IMR-90 (cell line): Measurements from ENCODE around the gene PCED1A. TPM values are rescaled to one million over a fixed set of nuclear protein-coding genes. Genes with fewer than 3 reads are reported as not detected.

ENCODE experiments used
- ATAC-seq: fragments of 200-7000 bp; cut with Tn5 transposase; 2 replicates; pipeline ENCODE4 v1.9.1; 2020; ENCODE audit warnings: low read depth, mild to moderate bottlenecking, moderate library complexity
- BruUV-seq: library from RNA; stranded (reverse); fragments of 400-500 nt; replicated peaks from 2 replicates; lab custom pipeline; 2021; lab: Mats Ljungman, UMichigan
- CTCF ChIA-PET: fragments of 300-600 bp; formaldehyde crosslinking; extraction: SDS; loops from one replicate; lab custom pipeline; 2021; ENCODE audit warnings: antibody characterized with exemption; lab: Yijun Ruan, JAX
- POLR2A ChIA-PET: fragments of 300-600 bp; sonication (Branson Sonifier 250); formaldehyde crosslinking; loops from one replicate; lab custom pipeline; 2022; ENCODE audit warnings: antibody characterized with exemption; ENCODE audit not compliant: unreplicated experiment; lab: Charles Lee
- DNase-seq: peaks from one replicate; pipeline ENCODE4 v3.0.0; 2013
- H2AFZ ChIP-seq: replicated peaks from 2 replicates; pipeline ENCODE3; 2013; ENCODE audit warnings: low read length, mild to moderate bottlenecking; ENCODE audit not compliant: poor library complexity
- H2AK5ac ChIP-seq: 2 replicates; pipeline ENCODE4 v1.6.1; 2013; ENCODE audit warnings: low read depth, low read length, inconsistent platforms
- H2AK9ac ChIP-seq: replicated peaks from 2 replicates; pipeline ENCODE3; 2013; ENCODE audit warnings: mild to moderate bottlenecking, low read depth, low read length, moderate library complexity; ENCODE audit not compliant: poor library complexity
- H2BK120ac ChIP-seq: 2 replicates; pipeline ENCODE4 v1.6.1; 2013; ENCODE audit warnings: low read depth, low read length, inconsistent platforms
- H2BK15ac ChIP-seq: 3 replicates; pipeline ENCODE4 v1.6.1; 2013; ENCODE audit warnings: low read depth, low read length, inconsistent platforms
- H2BK20ac ChIP-seq: 2 replicates; pipeline ENCODE4 v1.6.1; 2013; ENCODE audit warnings: low read depth, mild to moderate bottlenecking, inconsistent platforms, low read length, moderate library complexity
- H2BK5ac ChIP-seq: 2 replicates; pipeline ENCODE4 v1.6.1; 2013; ENCODE audit warnings: mild to moderate bottlenecking, low read depth, low read length, inconsistent platforms; ENCODE audit not compliant: poor library complexity, severe bottlenecking
- H3K14ac ChIP-seq: replicated peaks from 2 replicates; pipeline ENCODE4 v1.6.1; 2013; ENCODE audit warnings: low read depth, low read length, inconsistent platforms
- H3K18ac ChIP-seq: 2 replicates; pipeline ENCODE4 v1.6.1; 2013; ENCODE audit warnings: low read depth, low read length, control low read depth
- H3K23ac ChIP-seq: 2 replicates; pipeline ENCODE4 v1.6.1; 2013; ENCODE audit warnings: low read depth, low read length, inconsistent platforms
- H3K27ac ChIP-seq: 2 replicates; pipeline ENCODE4 v1.5.1; 2013; ENCODE audit warnings: mild to moderate bottlenecking, control low read depth, low read length; ENCODE audit not compliant: insufficient read depth
- H3K27me3 ChIP-seq: 2 replicates; pipeline ENCODE4 v1.6.1; 2013; ENCODE audit warnings: low read length; ENCODE audit not compliant: control insufficient read depth, insufficient read depth
- H3K36me3 ChIP-seq: 2 replicates; pipeline ENCODE4 v1.6.1; 2013; ENCODE audit warnings: low read length, mixed read lengths; ENCODE audit not compliant: control insufficient read depth, insufficient read depth
- H3K4ac ChIP-seq: 2 replicates; pipeline ENCODE4 v1.6.1; 2013; ENCODE audit warnings: low read depth, low read length, inconsistent platforms
- H3K4me1 ChIP-seq: 2 replicates; pipeline ENCODE4 v1.6.1; 2013; ENCODE audit warnings: low read length, mixed read lengths; ENCODE audit not compliant: control insufficient read depth, insufficient read depth
- H3K4me2 ChIP-seq: 2 replicates; pipeline ENCODE4 v1.6.1; 2013; ENCODE audit warnings: low read depth, mild to moderate bottlenecking, control low read depth, low read length, moderate library complexity
- H3K4me3 ChIP-seq: 2 replicates; pipeline ENCODE4 v1.5.1; 2013; ENCODE audit warnings: low read depth, mild to moderate bottlenecking, control low read depth, low read length, moderate library complexity; ENCODE audit not compliant: insufficient read depth
- H3K56ac ChIP-seq: 2 replicates; pipeline ENCODE4 v1.6.1; 2013; ENCODE audit warnings: low read length, inconsistent platforms; ENCODE audit not compliant: insufficient read depth; ENCODE audit errors: extremely low read depth
- H3K79me1 ChIP-seq, 2 experiments: 2 replicates each; pipeline ENCODE4 v1.6.1; 2013; ENCODE audit warnings: low read length in 2 of 2, inconsistent platforms in 1 of 2, low read depth in 1 of 2
- H3K9ac ChIP-seq: 2 replicates; pipeline ENCODE4 v1.6.1; 2013; ENCODE audit warnings: low read depth, low read length, control low read depth
- H3K9me1 ChIP-seq: 2 replicates; pipeline ENCODE4 v1.6.1; 2013; ENCODE audit warnings: low read length, inconsistent platforms; ENCODE audit not compliant: insufficient read depth
- H3K9me3 ChIP-seq: 2 replicates; pipeline ENCODE4 v1.6.1; 2013; ENCODE audit warnings: low read length; ENCODE audit not compliant: control insufficient read depth, insufficient read depth
- H4K20me1 ChIP-seq: 2 replicates; pipeline ENCODE4 v1.6.1; 2013; ENCODE audit warnings: low read length, inconsistent platforms; ENCODE audit not compliant: insufficient read depth
- H4K5ac ChIP-seq: 2 replicates; pipeline ENCODE4 v1.6.1; 2013; ENCODE audit warnings: mild to moderate bottlenecking, low read depth, low read length, control low read depth
- H4K8ac ChIP-seq, 2 experiments: 2 replicates each; pipeline ENCODE4 v1.6.1; 2013; ENCODE audit warnings: low read depth in 2 of 2, low read length in 2 of 2, control low read depth in 1 of 2, inconsistent platforms in 1 of 2
- H4K91ac ChIP-seq: 2 replicates; pipeline ENCODE4 v1.6.1; 2013; ENCODE audit warnings: low read depth, low read length, inconsistent platforms; ENCODE audit not compliant: insufficient read depth
- BHLHE40 ChIP-seq: fragments of 150-350 bp; IDR thresholded peaks from 2 replicates; pipeline ENCODE4 v1.6.1; 2016; ENCODE audit warnings: mild to moderate bottlenecking, low read depth, low read length
- CEBPB ChIP-seq: IDR thresholded peaks from 2 replicates; pipeline ENCODE4 v1.6.1; 2012; ENCODE audit warnings: low read depth, low read length, improper control_type of control experiment
- CHD1 ChIP-seq: IDR thresholded peaks from 2 replicates; pipeline ENCODE4 v1.6.1; 2012; ENCODE audit warnings: low read depth, low read length, improper control_type of control experiment
- MAFK ChIP-seq: IDR thresholded peaks from 2 replicates; pipeline ENCODE4 v1.6.1; 2012; ENCODE audit warnings: low read depth, low read length, improper control_type of control experiment
- MAZ ChIP-seq: IDR thresholded peaks from 2 replicates; pipeline ENCODE4 v1.6.1; 2012; ENCODE audit warnings: low read depth, mild to moderate bottlenecking, low read length, improper control_type of control experiment, moderate library complexity, borderline replicate concordance
- MXI1 ChIP-seq: IDR thresholded peaks from 2 replicates; pipeline ENCODE4 v1.6.1; 2012; ENCODE audit warnings: low read depth, mild to moderate bottlenecking, low read length, moderate library complexity, borderline replicate concordance
- NFE2L2 ChIP-seq: fragments of 150-350 bp; IDR thresholded peaks from 2 replicates; pipeline ENCODE4 v1.6.1; 2016; ENCODE audit warnings: low read depth, mild to moderate bottlenecking, low read length
- POLR2A ChIP-seq: IDR thresholded peaks from 2 replicates; pipeline ENCODE4 v1.6.1; 2012; ENCODE audit warnings: mild to moderate bottlenecking, low read depth, low read length
- RCOR1 ChIP-seq: IDR thresholded peaks from 2 replicates; pipeline ENCODE4 v1.6.1; 2012; ENCODE audit warnings: mild to moderate bottlenecking, low read length, improper control_type of control experiment; ENCODE audit not compliant: insufficient replicate concordance
- RFX5 ChIP-seq: IDR thresholded peaks from 2 replicates; pipeline ENCODE4 v1.8.0; 2012; ENCODE audit warnings: low read depth, mild to moderate bottlenecking, low read length, moderate library complexity
- WGBS, 2 experiments: methylation state at CpG; one replicate each; pipeline versions ENCODE4 v1.1.5 to v1.1.7; 2013; ENCODE audit warnings: missing lambda C conversion rate in 2 of 2; ENCODE audit not compliant: insufficient read length in 1 of 2; ENCODE audit errors: extremely low coverage in 2 of 2; 5-methylcytosine and 5-hydroxymethylcytosine counted together
- dilution Hi-C: fragments of 300-500 bp; cut with HindIII; formaldehyde crosslinking; loops from one replicate; pipeline ENCODE4 v1.14.3; 2018; ENCODE audit warnings: low sequenced_read_pairs; ENCODE audit not compliant: unreplicated experiment
- in situ Hi-C: fragments of 300-500 bp; cut with MboI; formaldehyde crosslinking; loops from 3 replicates; pipeline ENCODE4 v1.14.3; 2019; ENCODE audit warnings: low sequenced_read_pairs, inconsistent platforms, mixed read lengths
- intact Hi-C: fragments of 100-400 bp; cut with micrococcal nuclease; formaldehyde crosslinking; loops from 2 replicates; pipeline ENCODE4 v1.10.0; 2022
- polyA plus RNA-seq, 3 experiments: library from polyadenylated mRNA; depleted of rRNA; stranded (reverse); fragments of >200 nt; gene quantifications; 2 replicates each; pipeline ENCODE4 v1.2.3, GENCODE V29; 2012; ENCODE audit warnings: low replicate concordance in 1 of 3
- total RNA-seq: library from RNA; depleted of rRNA; stranded (reverse); fragments of >200 nt; gene quantifications from 2 replicates; pipeline ENCODE4 v1.2.3, GENCODE V29; 2012
- TF ChIP-seq, protein P1 (sequence below): fragments of 150-350 bp; IDR thresholded peaks from 2 replicates; pipeline ENCODE4 v1.6.1; 2016; ENCODE audit warnings: low read depth, mild to moderate bottlenecking, low read length, moderate library complexity, borderline replicate concordance
- TF ChIP-seq, protein P2 (sequence below): conservative IDR thresholded peaks from 2 replicates; pipeline ENCODE4 v1.5.1; 2012; ENCODE audit warnings: mild to moderate bottlenecking, low read depth, low read length, improper control_type of control experiment
- TF ChIP-seq, protein P3 (sequence below): fragments of 150-350 bp; IDR thresholded peaks from 2 replicates; pipeline ENCODE4 v1.6.1; 2017; ENCODE audit warnings: mild to moderate bottlenecking, antibody characterized with exemption, low read length, low read depth

Gene PCED1A
- total and polyA plus RNA-seq, 2 of the 4 experiments (the other 2 are of a cell fraction) = 9.7 to 33.4 TPM

DNA sequence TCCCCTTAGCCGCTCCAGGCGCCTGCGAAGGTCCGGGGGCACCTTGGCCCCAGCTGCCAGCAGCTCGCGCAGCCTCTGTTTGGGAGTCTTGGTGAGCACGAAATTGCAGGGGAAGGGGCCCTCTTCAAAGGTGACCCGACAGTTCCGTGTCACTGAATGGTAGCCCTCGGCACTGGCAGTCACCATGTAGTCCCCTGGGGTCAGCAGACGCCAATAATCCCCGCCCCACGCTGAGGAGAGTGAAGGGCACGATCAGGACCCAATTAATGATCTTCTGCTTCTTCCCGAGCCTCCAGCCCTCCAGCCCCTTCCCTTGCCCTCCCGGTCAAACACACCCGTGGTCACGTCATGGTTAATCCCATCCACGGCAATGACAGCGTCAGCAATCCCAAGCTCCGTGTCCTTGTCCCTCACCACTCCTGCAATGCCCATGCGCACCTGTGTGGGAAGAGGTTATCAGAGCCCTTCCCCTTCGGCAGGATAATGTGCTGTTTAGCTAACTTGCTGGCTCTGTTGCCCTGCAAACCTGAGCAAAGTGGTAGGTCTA is 46.2 kb downstream of the PCED1A start:
- POLR2A ChIA-PET = no interaction called here
- H2AK5ac ChIP-seq = no peak overlapping the region
- DNase-seq (no peak), ATAC-seq (no peak)
- no peak overlapping the region for H3K14ac ChIP-seq
- dilution Hi-C loops = no loop called here
- H3K27me3 ChIP-seq = peaks cover 27% of the 10 kb centered on the region
- H3K9me3 ChIP-seq = no peaks in the 10 kb centered on the region
- no peak overlapping the region for H4K5ac ChIP-seq
- H4K20me1 ChIP-seq = no peaks in the 10 kb centered on the region
- H3K27ac ChIP-seq = no peak overlapping the region
- 85% methylated on average over 12 of the region's 23 CpGs; no CpG with 5 or more reads in 1 of the 2 experiments for whole genome bisulfite sequencing, 2 experiments
- no peaks in the 10 kb centered on the region; the same call in 1 of the 2 replicates for H3K36me3 ChIP-seq
- H2AFZ ChIP-seq = no peak overlapping the region
- H2AK9ac ChIP-seq = no peak overlapping the region
- H3K9ac ChIP-seq = no peak overlapping the region
- in situ Hi-C loops = no loop called here
- H3K4me1 ChIP-seq = no peaks in the 10 kb centered on the region
- no peak overlapping the region for H2BK15ac ChIP-seq
- no peak overlapping the region for H3K4me2 ChIP-seq
- CTCF ChIA-PET = no interaction called here
- H2BK20ac ChIP-seq = no peak overlapping the region
- H3K56ac ChIP-seq = no peak overlapping the region
- no peak overlapping the region for H4K8ac ChIP-seq
- no TSS peak for BruUV-seq
- no peaks in the 10 kb centered on the region for H3K9me1 ChIP-seq
- intact Hi-C loops = no loop called here
- H4K91ac ChIP-seq = no peak overlapping the region
- H3K18ac ChIP-seq = no peak overlapping the region
- no peak overlapping the region for H2BK120ac ChIP-seq
- no peaks in the 10 kb centered on the region for H3K79me1 ChIP-seq
- TF ChIP-seq MAZ = no peak
- TF ChIP-seq RFX5 = no peak
- TF ChIP-seq MAFK = no peak
- no peak for TF ChIP-seq RCOR1
- TF ChIP-seq NFE2L2 = no peak
- TF ChIP-seq, protein P1, sequence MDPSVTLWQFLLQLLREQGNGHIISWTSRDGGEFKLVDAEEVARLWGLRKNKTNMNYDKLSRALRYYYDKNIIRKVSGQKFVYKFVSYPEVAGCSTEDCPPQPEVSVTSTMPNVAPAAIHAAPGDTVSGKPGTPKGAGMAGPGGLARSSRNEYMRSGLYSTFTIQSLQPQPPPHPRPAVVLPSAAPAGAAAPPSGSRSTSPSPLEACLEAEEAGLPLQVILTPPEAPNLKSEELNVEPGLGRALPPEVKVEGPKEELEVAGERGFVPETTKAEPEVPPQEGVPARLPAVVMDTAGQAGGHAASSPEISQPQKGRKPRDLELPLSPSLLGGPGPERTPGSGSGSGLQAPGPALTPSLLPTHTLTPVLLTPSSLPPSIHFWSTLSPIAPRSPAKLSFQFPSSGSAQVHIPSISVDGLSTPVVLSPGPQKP = no peak
- no peak for TF ChIP-seq CHD1
- TF ChIP-seq, protein P2, sequence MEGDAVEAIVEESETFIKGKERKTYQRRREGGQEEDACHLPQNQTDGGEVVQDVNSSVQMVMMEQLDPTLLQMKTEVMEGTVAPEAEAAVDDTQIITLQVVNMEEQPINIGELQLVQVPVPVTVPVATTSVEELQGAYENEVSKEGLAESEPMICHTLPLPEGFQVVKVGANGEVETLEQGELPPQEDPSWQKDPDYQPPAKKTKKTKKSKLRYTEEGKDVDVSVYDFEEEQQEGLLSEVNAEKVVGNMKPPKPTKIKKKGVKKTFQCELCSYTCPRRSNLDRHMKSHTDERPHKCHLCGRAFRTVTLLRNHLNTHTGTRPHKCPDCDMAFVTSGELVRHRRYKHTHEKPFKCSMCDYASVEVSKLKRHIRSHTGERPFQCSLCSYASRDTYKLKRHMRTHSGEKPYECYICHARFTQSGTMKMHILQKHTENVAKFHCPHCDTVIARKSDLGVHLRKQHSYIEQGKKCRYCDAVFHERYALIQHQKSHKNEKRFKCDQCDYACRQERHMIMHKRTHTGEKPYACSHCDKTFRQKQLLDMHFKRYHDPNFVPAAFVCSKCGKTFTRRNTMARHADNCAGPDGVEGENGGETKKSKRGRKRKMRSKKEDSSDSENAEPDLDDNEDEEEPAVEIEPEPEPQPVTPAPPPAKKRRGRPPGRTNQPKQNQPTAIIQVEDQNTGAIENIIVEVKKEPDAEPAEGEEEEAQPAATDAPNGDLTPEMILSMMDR = no peak
- no peak for TF ChIP-seq CEBPB
- TF ChIP-seq POLR2A = no peak
- TF ChIP-seq, protein P3, sequence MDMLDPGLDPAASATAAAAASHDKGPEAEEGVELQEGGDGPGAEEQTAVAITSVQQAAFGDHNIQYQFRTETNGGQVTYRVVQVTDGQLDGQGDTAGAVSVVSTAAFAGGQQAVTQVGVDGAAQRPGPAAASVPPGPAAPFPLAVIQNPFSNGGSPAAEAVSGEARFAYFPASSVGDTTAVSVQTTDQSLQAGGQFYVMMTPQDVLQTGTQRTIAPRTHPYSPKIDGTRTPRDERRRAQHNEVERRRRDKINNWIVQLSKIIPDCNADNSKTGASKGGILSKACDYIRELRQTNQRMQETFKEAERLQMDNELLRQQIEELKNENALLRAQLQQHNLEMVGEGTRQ = no peak
- no peak for TF ChIP-seq BHLHE40
- TF ChIP-seq MXI1 = no peak
- no peak overlapping the region for H3K23ac ChIP-seq
- H2BK5ac ChIP-seq = no peak overlapping the region
- H3K4ac ChIP-seq = no peak overlapping the region
- H3K4me3 ChIP-seq = no peak overlapping the region
